Stimulated activated CD8-positive, alpha-beta memory T cell treated with anti-CD3 and anti-CD28 coated beads, Interleukin-15, amount 100 ng/mL, for 1 hour (primary cell): ENCODE results near the gene SLC41A3.
"Not testable (repeated sequence)": the region's sequence is repeated elsewhere in the genome, so short reads cannot be mapped to it uniquely, and the experiment has no call there.

ENCODE experiments used
- DNase-seq: peaks from one replicate; pipeline ENCODE4 v3.0.0-alpha.2; 2020; ENCODE audit warnings: low read depth

SLC41A3 gene

DNA sequence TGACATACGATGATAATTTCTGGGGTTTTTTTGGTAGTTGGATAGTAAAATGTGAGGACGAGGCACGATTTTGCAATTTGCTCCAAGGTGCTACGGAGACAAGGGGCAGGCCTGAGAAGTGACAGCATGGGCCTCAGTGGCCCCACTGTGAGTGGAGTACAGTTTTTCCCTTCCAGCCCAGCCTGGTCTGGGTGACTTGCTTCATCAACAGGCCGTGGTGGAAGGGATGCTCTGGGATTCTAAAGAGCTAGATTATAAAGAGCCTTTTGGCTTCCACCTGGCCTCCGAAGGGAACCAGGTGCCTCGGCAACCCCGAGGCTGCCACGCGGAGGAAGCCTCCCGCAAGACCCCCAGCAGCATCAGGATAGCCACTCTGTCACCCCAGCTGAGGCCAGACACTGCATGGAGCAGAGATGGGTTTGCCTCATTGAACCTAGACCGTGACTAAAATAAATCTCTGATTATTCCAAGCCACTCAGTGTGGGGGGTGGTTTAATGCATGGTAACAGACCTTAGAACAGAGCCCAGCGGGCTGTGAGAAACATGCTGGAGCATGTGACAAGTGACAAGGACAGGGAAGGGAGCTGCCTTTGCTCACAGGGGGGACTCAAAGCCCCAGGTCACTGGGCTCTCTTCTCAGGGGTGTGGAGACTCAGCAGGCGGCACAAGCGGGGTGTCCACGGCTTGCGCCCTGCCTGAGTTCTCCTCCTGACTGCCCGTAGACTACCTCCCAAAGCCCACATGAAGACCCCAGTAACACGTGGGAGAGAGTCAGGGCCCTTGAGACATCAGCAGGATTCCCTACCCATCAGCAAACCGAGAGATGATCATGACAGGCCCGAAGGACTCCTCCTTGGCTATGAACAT is 22.6 kb upstream of the SLC41A3 start:
- no peak for DNase-seq

- DNase-seq, result no peak
Measured at GRCh38 chr3:126105691-126106187, 21.8 kb upstream of the SLC41A3 start.

GRCh38 chr3:126104742-126105605 is 21.1 kb upstream of the SLC41A3 start:
- DNase-seq, result no peak

DNA sequence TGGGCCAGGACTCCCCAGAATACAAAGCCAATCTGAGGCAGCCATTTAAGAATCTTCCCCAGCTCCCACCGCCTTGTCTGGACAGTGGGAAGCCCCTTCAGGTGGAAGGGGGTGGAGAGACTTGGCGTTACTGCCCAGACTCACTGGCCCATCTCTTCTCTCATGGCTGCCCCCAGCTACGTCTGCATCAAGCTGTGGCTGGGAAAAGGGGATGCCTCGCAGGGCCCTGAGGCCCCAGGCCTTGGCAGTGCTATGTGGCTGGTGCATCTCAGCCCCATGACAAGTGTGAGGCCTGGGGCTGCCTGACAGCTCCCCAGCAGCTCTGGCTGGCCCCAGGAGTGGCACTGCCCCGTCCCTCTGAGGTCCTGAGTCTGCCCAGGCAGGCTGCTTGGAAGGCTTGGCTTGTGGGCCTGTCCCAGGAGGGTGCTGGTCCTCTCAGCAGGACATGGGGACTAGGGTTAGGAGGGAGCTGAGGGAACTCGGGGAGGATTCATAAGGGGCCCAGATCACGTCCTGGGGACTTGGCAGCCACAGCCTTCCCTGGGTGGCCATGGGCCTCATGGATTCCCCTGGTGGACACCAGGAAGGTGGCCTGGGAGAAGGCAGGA is 20.2 kb upstream of the SLC41A3 start:
- DNase-seq, result no peak

DNA sequence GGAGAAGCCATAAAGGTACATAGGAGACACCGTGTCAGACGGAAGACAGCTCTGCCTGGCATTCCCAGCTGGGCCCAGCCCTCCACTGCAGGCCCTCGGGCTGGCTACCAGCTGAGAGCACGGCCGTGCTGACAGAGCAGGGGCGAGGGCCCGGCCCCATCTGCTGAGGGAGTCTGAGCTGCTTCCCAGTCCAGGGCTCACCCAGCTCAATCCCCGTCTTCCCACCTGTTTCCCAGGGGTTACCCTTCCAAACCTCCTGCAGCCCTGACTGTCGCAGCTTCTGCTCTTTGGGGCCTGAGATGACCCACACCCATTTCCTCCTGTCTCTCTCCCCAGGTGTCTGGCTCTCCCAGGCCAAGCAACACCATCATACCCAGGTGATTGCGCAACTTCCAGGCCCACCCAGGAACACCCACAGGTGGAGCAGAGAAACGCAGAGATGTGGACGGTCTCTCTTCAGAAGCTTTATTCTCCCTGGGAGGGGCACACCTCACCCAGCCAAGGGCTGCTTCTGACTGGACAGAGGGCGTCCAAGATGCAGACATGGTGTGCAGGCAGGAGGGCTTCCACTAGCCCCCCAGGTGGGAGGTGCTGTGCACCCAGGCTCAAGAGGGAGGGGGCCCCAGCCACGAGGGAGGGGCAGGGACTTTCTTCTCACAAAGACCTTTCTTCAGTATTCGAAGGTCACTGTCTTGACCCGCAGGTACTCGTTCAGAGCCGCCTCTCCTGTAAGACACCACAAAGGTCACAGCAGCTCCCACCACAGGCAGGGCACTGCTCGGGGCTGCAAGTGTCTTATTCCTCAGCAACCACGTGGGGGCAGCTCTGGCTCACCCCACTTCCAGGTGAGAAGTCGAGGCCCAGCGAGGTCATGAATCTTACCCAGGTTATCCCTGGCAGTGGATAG is 19.4 kb upstream of the SLC41A3 start:
- no peak for DNase-seq

GRCh38 chr3:126102530-126102951 is 18.6 kb upstream of the SLC41A3 start:
- DNase-seq, result no peak

GRCh38 chr3:126102011-126102410 is 18.1 kb upstream of the SLC41A3 start:
- DNase-seq, result no peak

- no peak for DNase-seq
Measured at GRCh38 chr3:126101521-126101982, 17.6 kb upstream of the SLC41A3 start.

DNA sequence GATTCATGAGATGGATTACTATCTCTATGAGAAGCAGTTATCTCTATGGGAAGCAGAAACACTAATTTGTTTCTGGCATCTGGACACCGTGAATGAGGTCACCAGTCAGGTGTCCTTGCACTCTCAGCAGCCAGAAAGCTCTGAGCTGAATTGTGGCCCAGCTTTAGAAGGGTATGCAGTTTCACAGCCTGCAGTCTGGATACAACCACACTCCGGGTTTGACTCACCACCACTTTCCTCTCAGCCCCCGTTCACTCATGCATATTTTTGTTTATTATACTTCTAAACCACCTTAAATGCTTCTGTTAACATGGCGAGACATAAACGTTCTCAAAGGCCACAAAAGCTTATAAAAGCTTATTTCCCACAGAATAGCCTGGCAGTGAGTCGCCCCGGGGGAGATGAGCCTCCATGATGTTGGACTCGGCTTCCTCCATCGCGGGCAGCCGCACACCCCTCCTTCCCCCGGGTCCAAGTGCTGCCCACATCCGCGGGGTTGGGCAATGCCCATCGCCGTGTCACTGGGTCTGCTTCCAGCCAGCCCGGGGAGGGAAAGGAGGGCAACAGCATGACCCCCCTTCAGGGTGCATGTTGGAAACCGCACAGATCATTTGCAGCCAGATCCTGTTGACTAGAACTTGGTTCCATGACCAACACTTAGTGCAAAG is 16.8 kb upstream of the SLC41A3 start:
- DNase-seq, result no peak

- DNase-seq, result no peak
Measured at GRCh38 chr3:126100269-126100633, 16.3 kb upstream of the SLC41A3 start.

- DNase-seq, result no peak
Measured at GRCh38 chr3:126098391-126098858, 14.5 kb upstream of the SLC41A3 start.

- DNase-seq, result no peak
Measured at GRCh38 chr3:126097801-126098200, 13.9 kb upstream of the SLC41A3 start.

DNA sequence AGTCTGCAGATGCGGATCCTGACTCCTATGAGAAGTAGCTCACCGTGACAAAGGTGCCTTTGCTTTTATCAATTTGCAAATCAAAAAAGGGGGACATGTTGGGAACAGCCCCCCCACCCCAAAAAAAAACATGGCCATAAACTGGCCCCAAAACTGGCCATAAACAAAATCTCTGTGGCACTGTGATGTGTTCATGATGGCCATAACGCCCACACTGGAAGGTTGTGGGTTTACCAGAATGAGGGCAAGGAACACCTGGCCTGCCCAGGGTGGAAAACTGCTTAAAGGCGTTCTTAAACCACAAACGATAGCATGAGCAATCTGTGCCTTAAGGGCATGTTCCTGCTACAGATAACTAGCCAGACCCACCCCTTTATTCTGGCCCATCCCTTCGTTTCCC is 12.3 kb upstream of the SLC41A3 start:
- DNase-seq, result not testable (repeated sequence)

GRCh38 chr3:126092128-126092527 is 8.2 kb upstream of the SLC41A3 start:
- DNase-seq, result not testable (repeated sequence)

DNA sequence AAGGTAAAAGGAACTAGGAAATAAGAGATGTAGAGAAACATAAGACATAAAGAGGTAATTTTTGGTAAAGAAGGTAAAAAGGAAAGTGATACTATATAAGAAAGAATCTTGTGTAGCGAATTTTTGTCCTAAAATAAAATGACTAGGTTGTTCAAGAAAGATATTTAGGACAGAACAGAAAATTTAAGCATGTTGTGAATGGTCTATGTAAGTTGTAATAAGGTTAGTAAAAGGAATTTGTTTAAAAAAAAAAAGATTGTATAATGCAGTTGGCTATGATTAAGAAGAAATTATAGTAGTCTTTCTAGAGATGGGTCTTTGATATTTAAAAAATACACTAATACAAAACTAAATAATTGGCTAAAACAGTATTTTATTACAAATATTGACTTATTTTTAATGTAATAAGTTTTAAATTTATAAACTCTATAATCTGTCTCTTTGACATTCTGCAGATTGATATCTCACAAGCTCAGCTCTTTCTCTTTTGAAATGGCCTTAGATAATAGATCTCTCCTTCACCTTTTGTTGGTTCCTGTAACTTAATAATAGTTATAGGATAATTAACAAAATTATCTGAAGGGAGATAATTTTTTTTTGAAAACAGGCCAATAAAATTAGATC is 3.7 kb upstream of the SLC41A3 start:
- DNase-seq, result no peak

DNA sequence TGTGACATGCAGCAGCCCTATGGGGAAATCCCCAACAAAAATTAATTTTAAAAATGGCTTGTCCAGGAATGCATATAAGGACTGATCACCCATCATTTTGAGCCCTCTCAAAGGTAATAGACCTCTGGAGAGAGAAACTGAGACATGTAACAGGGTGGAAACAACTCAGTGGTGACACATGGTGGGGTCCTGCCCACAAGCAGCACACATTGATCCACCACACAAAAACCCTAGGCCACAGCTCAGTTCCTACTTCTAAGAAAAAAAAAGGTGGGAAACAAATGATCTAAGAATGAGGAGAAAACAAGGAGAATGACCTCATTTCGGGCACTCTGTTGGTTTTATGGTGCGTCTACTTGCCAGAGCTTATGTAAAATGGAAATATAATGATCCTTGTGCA is 1.9 kb upstream of the SLC41A3 start:
- DNase-seq, result no peak

GRCh38 chr3:126085276-126085675 is 1.4 kb upstream of the SLC41A3 start:
- DNase-seq, result no peak

- no peak for DNase-seq
Measured at GRCh38 chr3:126084768-126085180, 850 bp upstream of the SLC41A3 start.

- DNase-seq, result no peak
Measured at GRCh38 chr3:126083511-126083912, 412 bp downstream of the SLC41A3 start.

DNA sequence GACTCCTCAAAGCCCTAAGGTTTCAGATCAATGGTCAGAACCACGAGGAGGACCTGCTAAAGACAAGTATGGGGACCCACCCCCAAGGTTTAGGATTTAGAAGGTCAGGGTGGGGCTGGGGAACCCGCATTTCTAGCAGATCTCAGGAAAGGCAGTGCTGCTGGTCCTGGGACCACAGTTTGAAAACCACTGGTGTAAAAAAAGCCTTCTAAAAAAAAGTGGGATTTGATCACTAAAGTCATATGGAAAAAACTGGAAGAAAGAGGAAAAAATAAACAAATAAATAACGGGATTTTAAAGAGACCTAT is 832 bp downstream of the SLC41A3 start:
- DNase-seq, result no peak
